B cell (primary cell): ENCODE data around the gene GBE1. TPM values are rescaled to one million over a fixed set of nuclear protein-coding genes. Genes with fewer than 3 reads are reported as not detected.

Experiments
- ATAC-seq: fragments of 200-7000 bp; cut with Tn5 transposase; one replicate; pipeline ENCODE4 v1.10.0; 2021; ENCODE audit warnings: low read depth, mild to moderate bottlenecking, moderate number of reproducible peaks, moderate library complexity
- CTCF ChIA-PET: fragments of 350-600 bp; sonication (Branson Sonifier 250); formaldehyde crosslinking; loops from one replicate; lab custom pipeline; 2021; ENCODE audit warnings: antibody characterized with exemption, inconsistent platforms; lab: Charles Lee
- POLR2A ChIA-PET: fragments of 350-600 bp; sonication (Branson Sonifier 250); formaldehyde crosslinking; loops from one replicate; lab custom pipeline; 2021; ENCODE audit warnings: antibody characterized with exemption; lab: Charles Lee
- DNase-seq: peaks from one replicate; pipeline ENCODE4 v3.0.0; 2013
- H2AFZ ChIP-seq: 2 replicates; pipeline ENCODE4 v1.6.1; 2012; ENCODE audit warnings: mild to moderate bottlenecking, low read depth, low read length; ENCODE audit not compliant: insufficient read depth, poor library complexity, severe bottlenecking
- H3K27ac ChIP-seq, 2 donors: 1 replicate in 1 of 2; 2 replicates in 1 of 2; pipeline ENCODE4 v1.5.1; 2012 to 2013; ENCODE audit warnings: low read length in 2 of 2, mild to moderate bottlenecking in 2 of 2, moderate library complexity in 1 of 2
- H3K27me3 ChIP-seq, 4 experiments: fragments of 200-600 bp in 1 of 4; sonication (generic) in 1 of 4; replicated peaks in 1 of 4; 1 replicate in 2 of 4; 2 replicates in 2 of 4; pipeline versions ENCODE4 v1.6.1 to v1.7.0; 2013 to 2016; ENCODE audit warnings: low read length in 3 of 4, mild to moderate bottlenecking in 2 of 4, mixed read lengths in 1 of 4, moderate library complexity in 1 of 4; ENCODE audit not compliant: insufficient read depth in 4 of 4, control insufficient read depth in 3 of 4; ENCODE audit errors: control extremely low read depth in 1 of 4
- H3K36me3 ChIP-seq, 2 experiments: replicated peaks in 1 of 2; 1 replicate in 1 of 2; 2 replicates in 1 of 2; pipeline versions ENCODE4 v1.6.1 to v1.7.1; 2013; ENCODE audit warnings: low read length in 1 of 2; ENCODE audit not compliant: insufficient read depth in 2 of 2, control insufficient read depth in 1 of 2; ENCODE audit errors: control extremely low read depth in 1 of 2, extremely low read depth in 1 of 2
- H3K4me1 ChIP-seq, 2 donors: fragments of 200-600 bp in 1 of 2; sonication (generic) in 1 of 2; 1 replicate in 1 of 2; 2 replicates in 1 of 2; pipeline versions ENCODE4 v1.5.1 to v1.6.1; 2013 to 2017; ENCODE audit warnings: low read length in 2 of 2; ENCODE audit not compliant: control insufficient read depth in 2 of 2, insufficient read depth in 2 of 2
- H3K4me2 ChIP-seq: replicated peaks from 2 replicates; pipeline ENCODE3; 2012; ENCODE audit warnings: mild to moderate bottlenecking, low read depth, low read length; ENCODE audit not compliant: poor library complexity, severe bottlenecking
- H3K4me3 ChIP-seq, 5 experiments: fragments of 200-600 bp in 1 of 5; sonication (generic) in 1 of 5; 1 replicate in 3 of 5; 2 replicates in 2 of 5; pipeline versions ENCODE4 v1.5.1 to v1.7.0; 2011 to 2016; ENCODE audit warnings: low read length in 4 of 5, mild to moderate bottlenecking in 4 of 5, low read depth in 2 of 5, control low read depth in 1 of 5, moderate library complexity in 1 of 5; ENCODE audit not compliant: insufficient read depth in 1 of 5; ENCODE audit errors: control extremely low read depth in 1 of 5, extremely low read depth in 1 of 5
- H3K79me2 ChIP-seq: fragments of 200-600 bp; sonication (generic); one replicate; pipeline ENCODE4 v1.6.0; 2016; ENCODE audit warnings: low read length; ENCODE audit not compliant: control insufficient read depth, insufficient read depth
- H3K9ac ChIP-seq: fragments of 200-600 bp; sonication (generic); 2 replicates; pipeline ENCODE4 v1.6.1; 2017; ENCODE audit warnings: mild to moderate bottlenecking, low read length, moderate library complexity
- H3K9me3 ChIP-seq, 3 donors: one replicate each; pipeline versions ENCODE4 v1.6.1 to v1.7.1; 2013; ENCODE audit warnings: low read length in 2 of 3; ENCODE audit not compliant: control insufficient read depth in 2 of 3, insufficient read depth in 1 of 3; ENCODE audit errors: control extremely low read depth in 1 of 3
- H4K20me1 ChIP-seq: 2 replicates; pipeline ENCODE4 v1.6.0; 2012; ENCODE audit warnings: mild to moderate bottlenecking, low read length; ENCODE audit not compliant: insufficient read depth, control insufficient read depth, poor library complexity, severe bottlenecking
- H3K27ac Mint-ChIP-seq: one replicate; pipeline ENCODE4 v1.8.0; 2021; ENCODE audit warnings: mixed read lengths
- H3K27me3 Mint-ChIP-seq: one replicate; pipeline ENCODE4 v1.8.0; 2021; ENCODE audit warnings: mixed read lengths
- H3K4me1 Mint-ChIP-seq: one replicate; pipeline ENCODE4 v1.8.0; 2021; ENCODE audit warnings: mixed read lengths
- H3K4me3 Mint-ChIP-seq: one replicate; pipeline ENCODE4 v1.8.0; 2021; ENCODE audit warnings: mixed read lengths
- H3K9me3 Mint-ChIP-seq: one replicate; pipeline ENCODE4 v1.8.0; 2022; ENCODE audit warnings: mixed read lengths; ENCODE audit not compliant: insufficient read depth
- EZH2 ChIP-seq: IDR thresholded peaks from 2 replicates; pipeline ENCODE4 v1.6.1; 2012; ENCODE audit warnings: borderline replicate concordance, low read depth, mild to moderate bottlenecking, moderate library complexity, low read length; ENCODE audit not compliant: insufficient read depth, poor library complexity, severe bottlenecking
- WGBS: methylation state at CpG from one replicate; pipeline ENCODE4 v1.1.5; 2013; ENCODE audit warnings: missing lambda C conversion rate; ENCODE audit not compliant: insufficient coverage; 5-methylcytosine and 5-hydroxymethylcytosine counted together
- intact Hi-C: fragments of 100-400 bp; cut with micrococcal nuclease; formaldehyde crosslinking; loops from one replicate; pipeline ENCODE4 v1.10.0; 2022
- polyA plus RNA-seq: library from polyadenylated mRNA; depleted of rRNA; stranded (reverse); fragments of >200 nt; gene quantifications from 2 replicates; pipeline ENCODE4 v1.2.3, GENCODE V29; 2012
- total RNA-seq, 2 donors: library from RNA; stranded (reverse); fragments of 120-200 nt in 1 of 2; gene quantifications; 1 replicate in 1 of 2; 2 replicates in 1 of 2; pipeline versions ENCODE4 v1.2.3 to v1.2.4, GENCODE V29; 2013 to 2022
- TF ChIP-seq, protein P1 (sequence below): fragments of 200-600 bp; IDR thresholded peaks from one replicate; pipeline ENCODE4 v1.8.0; 2022; ENCODE audit warnings: antibody characterized with exemption, mild to moderate bottlenecking

GBE1 gene
- total and polyA plus RNA-seq, 2 donors (not counting 1 experiment from before 2014, with no cell fraction given): 3.4 to 20.8 TPM

DNA sequence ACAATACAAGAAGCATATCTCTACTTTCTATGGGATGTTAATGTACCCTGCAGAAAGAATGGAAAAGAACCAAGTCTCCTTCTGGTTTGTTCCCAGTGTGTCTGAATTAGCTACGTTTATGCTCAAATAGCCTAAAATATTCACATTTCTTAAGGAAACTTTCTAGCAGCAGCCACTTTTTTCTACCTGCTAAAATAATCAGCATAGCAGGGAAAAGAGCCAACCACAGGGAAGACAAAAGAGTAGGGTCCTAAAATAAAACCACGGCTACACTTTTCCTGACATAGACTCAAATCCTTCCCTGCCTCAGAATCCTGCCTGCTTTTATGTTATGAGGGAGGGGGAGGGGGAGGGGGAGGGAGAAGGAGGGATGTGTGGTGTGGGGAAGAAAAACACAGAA is 136.7 kb downstream of the GBE1 start:
- H4K20me1 ChIP-seq: no peaks in the 10 kb centered on the region
- no peaks in the 10 kb centered on the region for H3K9me3 Mint-ChIP-seq
- H3K9ac ChIP-seq: no peak overlapping the region
- no peak overlapping the region for H3K27ac ChIP-seq
- H3K4me2 ChIP-seq: no peak overlapping the region
- no peaks in the 10 kb centered on the region for H3K27me3 Mint-ChIP-seq
- H3K4me1 Mint-ChIP-seq: no peaks in the 10 kb centered on the region
- intact Hi-C loops: no loop called here
- no peaks in the 10 kb centered on the region for H3K4me1 ChIP-seq
- H3K9me3 ChIP-seq: no peaks in the 10 kb centered on the region
- H3K27ac Mint-ChIP-seq: no peak overlapping the region
- no peaks in the 10 kb centered on the region for H3K79me2 ChIP-seq
- no peak for DNase-seq
- no CpG with 5 or more reads among the region's 2 CpGs for WGBS
- H3K27me3 ChIP-seq: no peaks in the 10 kb centered on the region
- TF ChIP-seq, protein P1, sequence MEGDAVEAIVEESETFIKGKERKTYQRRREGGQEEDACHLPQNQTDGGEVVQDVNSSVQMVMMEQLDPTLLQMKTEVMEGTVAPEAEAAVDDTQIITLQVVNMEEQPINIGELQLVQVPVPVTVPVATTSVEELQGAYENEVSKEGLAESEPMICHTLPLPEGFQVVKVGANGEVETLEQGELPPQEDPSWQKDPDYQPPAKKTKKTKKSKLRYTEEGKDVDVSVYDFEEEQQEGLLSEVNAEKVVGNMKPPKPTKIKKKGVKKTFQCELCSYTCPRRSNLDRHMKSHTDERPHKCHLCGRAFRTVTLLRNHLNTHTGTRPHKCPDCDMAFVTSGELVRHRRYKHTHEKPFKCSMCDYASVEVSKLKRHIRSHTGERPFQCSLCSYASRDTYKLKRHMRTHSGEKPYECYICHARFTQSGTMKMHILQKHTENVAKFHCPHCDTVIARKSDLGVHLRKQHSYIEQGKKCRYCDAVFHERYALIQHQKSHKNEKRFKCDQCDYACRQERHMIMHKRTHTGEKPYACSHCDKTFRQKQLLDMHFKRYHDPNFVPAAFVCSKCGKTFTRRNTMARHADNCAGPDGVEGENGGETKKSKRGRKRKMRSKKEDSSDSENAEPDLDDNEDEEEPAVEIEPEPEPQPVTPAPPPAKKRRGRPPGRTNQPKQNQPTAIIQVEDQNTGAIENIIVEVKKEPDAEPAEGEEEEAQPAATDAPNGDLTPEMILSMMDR: no peak
- no peak for TF ChIP-seq EZH2
- H3K4me3 Mint-ChIP-seq: no peak overlapping the region
- no peaks in the 10 kb centered on the region for H3K36me3 ChIP-seq
- H3K4me3 ChIP-seq: no peak overlapping the region
- no peak overlapping the region for H2AFZ ChIP-seq
- ATAC-seq: no peak
- CTCF ChIA-PET: no interaction called here
- POLR2A ChIA-PET: no interaction called here

DNA sequence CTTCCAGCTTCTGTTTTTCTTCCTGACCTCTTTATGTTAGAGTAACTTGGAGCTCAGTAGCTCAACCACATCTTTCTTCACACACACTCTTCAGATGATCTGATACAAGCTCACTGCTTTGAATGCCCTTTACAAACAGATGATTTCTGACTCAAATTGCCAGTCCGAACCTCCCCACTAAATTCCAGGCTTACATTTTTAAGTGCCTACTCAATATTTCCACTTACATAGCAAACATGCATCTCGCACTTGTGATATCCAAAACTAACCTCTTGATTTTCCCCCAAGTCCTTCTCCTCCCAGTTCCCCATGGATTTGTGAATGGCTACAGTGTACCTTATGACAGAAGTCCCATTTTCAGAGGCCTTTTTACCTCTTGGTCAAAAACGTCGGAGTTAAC is 139.1 kb downstream of the GBE1 start:
- H3K36me3 ChIP-seq: no peaks in the 10 kb centered on the region
- H2AFZ ChIP-seq: no peak overlapping the region
- no peaks in the 10 kb centered on the region for H4K20me1 ChIP-seq
- no peaks in the 10 kb centered on the region for H3K79me2 ChIP-seq
- no peak overlapping the region for H3K4me3 Mint-ChIP-seq
- H3K4me2 ChIP-seq: no peak overlapping the region
- no peak for DNase-seq
- no peak for ATAC-seq
- ChIA-PET POLR2A (no interaction called here), CTCF (no interaction called here)
- no peaks in the 10 kb centered on the region for H3K9me3 ChIP-seq
- intact Hi-C loops: no loop called here
- 100% methylated on average over 3 of the region's 4 CpGs for WGBS
- H3K27ac ChIP-seq: no peak overlapping the region
- no peak overlapping the region for H3K27ac Mint-ChIP-seq
- TF ChIP-seq EZH2: no peak
- TF ChIP-seq, protein P1: no peak
- no peaks in the 10 kb centered on the region for H3K27me3 ChIP-seq
- H3K4me1 Mint-ChIP-seq: no peaks in the 10 kb centered on the region
- no peak overlapping the region for H3K4me3 ChIP-seq
- H3K27me3 Mint-ChIP-seq: no peaks in the 10 kb centered on the region
- H3K9me3 Mint-ChIP-seq: no peaks in the 10 kb centered on the region
- no peaks in the 10 kb centered on the region for H3K4me1 ChIP-seq
- H3K9ac ChIP-seq: no peak overlapping the region
